Activated naive CD4-positive, alpha-beta T cell treated with anti-CD3 and anti-CD28 coated beads, Interleukin-2, amount 10 ng/mL, durations not matched to agents 7 days and 5 days (primary cell): Measurements from ENCODE around the gene PALD1.
A peak's percentile ranks its signal among the peaks of the same experiment; 100 is the strongest.

Experiments
- CTCF ChIA-PET: fragments of 350-600 bp; sonication (Branson Sonifier 250); formaldehyde crosslinking; loops from one replicate; lab custom pipeline; 2021; ENCODE audit warnings: antibody characterized with exemption; lab: Charles Lee
- DNase-seq: peaks from one replicate; pipeline ENCODE4 v3.0.0-alpha.2; 2020
- H3K27ac Mint-ChIP-seq: one replicate; pipeline ENCODE4 v1.8.0; 2021; ENCODE audit warnings: mild to moderate bottlenecking, moderate library complexity, mixed read lengths
- H3K27me3 Mint-ChIP-seq: one replicate; pipeline ENCODE4 v1.8.0; 2021; ENCODE audit warnings: mild to moderate bottlenecking, mixed read lengths
- H3K36me3 Mint-ChIP-seq: one replicate; pipeline ENCODE4 v1.8.0; 2021; ENCODE audit warnings: mixed read lengths
- H3K4me1 Mint-ChIP-seq: one replicate; pipeline ENCODE4 v1.8.0; 2021; ENCODE audit warnings: mixed read lengths
- H3K4me3 Mint-ChIP-seq: one replicate; pipeline ENCODE4 v1.8.0; 2021; ENCODE audit warnings: mild to moderate bottlenecking, moderate library complexity, mixed read lengths
- H3K9me3 Mint-ChIP-seq: one replicate; pipeline ENCODE4 v1.8.0; 2021; ENCODE audit warnings: mixed read lengths

PALD1 gene

DNA sequence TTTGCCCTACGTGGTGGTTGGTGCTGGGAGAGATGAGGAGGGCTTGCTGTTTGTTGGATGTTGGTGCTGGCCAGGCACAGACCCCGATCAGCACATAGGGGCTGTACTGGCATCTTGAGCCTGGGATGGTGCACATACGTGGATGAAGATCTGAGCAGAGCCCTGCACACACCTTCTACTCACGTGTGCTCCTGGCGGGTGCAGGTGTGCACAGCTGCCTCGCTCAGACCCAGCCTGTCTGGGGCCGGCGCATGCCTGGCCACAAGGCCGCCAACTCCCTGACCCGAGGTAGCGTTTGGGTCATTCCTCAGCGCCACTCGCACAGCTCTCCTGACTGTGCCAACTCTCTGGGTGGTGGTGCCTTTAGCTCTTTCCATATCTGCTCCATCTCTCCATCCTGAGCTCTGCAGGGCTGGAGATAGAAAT, 18.6 kb downstream of the PALD1 start:
- H3K4me1 Mint-ChIP-seq, result peaks cover 22% of the 10 kb centered on the region
- no peak overlapping the region for H3K27ac Mint-ChIP-seq
- peaks cover 37% of the 10 kb centered on the region for H3K27me3 Mint-ChIP-seq
- CTCF ChIA-PET, result no interaction called here
- no peak overlapping the region for H3K4me3 Mint-ChIP-seq
- H3K36me3 Mint-ChIP-seq, result no peaks in the 10 kb centered on the region
- H3K9me3 Mint-ChIP-seq, result no peaks in the 10 kb centered on the region
- DNase-seq, result no peak

DNA sequence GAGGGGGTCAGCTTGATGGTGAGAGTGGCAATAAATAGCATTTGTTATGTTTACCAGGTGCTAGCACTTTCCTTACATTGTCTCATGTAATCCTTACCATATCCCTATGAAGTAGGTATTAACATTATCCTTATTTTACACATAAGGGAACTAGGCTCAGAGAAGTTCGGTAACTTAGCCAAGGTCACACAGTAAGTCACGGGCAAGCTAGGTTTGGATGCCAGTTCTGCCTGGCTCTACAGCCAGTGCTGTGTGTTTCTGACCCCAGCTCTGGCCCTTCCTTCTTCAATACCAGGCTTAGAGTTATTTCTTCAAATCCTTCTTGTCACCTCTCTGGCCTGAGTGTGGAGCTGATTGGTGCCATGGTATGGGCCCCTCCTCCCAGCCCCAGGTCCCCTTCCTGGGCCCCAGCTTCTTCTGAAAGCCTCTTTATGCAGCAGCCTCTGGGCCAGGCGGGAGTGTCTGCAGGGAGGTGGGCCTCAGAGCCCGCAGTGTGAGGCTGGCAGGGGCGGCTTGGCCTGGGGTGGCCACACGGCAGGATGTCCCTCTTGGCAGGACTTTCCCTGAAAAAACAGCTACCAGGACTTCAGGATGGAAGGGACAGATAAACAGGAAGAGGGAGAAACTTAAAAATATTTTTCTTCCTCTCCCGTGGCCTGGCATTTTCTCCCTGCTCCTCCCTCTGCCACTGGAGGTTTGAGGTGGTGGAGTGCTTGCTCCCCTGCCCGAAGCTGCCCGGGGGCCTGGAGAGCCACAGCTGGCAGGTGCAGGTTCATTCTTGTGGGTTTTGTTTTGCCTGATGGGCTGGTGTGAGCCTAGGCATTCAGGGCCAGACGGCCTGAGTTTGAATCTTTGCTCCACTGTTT, 20.6 kb downstream of the PALD1 start:
- DNase-seq, result no peak
- H3K27ac Mint-ChIP-seq, result no peak overlapping the region
- CTCF ChIA-PET, result interaction anchor here (1.1 to 1.2 kb wide), 2 partner anchors 38 to 40 kb away, joined by 4 read pairs; no protein-coding TSS in a partner anchor
- no peaks in the 10 kb centered on the region for H3K9me3 Mint-ChIP-seq
- H3K4me3 Mint-ChIP-seq, result no peak overlapping the region
- no peaks in the 10 kb centered on the region for H3K36me3 Mint-ChIP-seq
- peaks cover 27% of the 10 kb centered on the region for H3K27me3 Mint-ChIP-seq
- H3K4me1 Mint-ChIP-seq, result peaks cover 13% of the 10 kb centered on the region

DNA sequence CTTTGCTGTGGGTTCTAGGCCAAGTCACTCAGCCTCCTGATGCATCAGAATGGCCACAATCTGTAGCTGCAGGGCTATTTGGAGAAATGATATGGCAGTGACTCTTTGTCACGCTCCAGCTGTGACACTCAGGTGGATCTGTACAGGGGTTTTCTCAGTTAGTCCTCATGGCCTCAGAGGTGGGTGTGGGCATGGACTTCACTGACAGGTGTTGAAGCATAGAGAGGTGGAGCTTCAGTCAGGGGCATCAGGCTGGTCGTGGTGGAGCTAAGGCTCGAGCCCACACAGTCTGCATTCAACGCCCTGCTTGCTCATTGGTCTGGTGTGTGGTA, 21.2 kb downstream of the PALD1 start:
- H3K4me1 Mint-ChIP-seq, result peaks cover 7% of the 10 kb centered on the region
- no peaks in the 10 kb centered on the region for H3K36me3 Mint-ChIP-seq
- CTCF ChIA-PET, result interaction anchor here (1.1 to 1.2 kb wide), 2 partner anchors 39 kb away, joined by 4 read pairs; no protein-coding TSS in a partner anchor
- H3K9me3 Mint-ChIP-seq, result no peaks in the 10 kb centered on the region
- no peak for DNase-seq
- H3K4me3 Mint-ChIP-seq, result no peak overlapping the region
- H3K27me3 Mint-ChIP-seq, result peaks cover 23% of the 10 kb centered on the region
- H3K27ac Mint-ChIP-seq, result no peak overlapping the region

DNA sequence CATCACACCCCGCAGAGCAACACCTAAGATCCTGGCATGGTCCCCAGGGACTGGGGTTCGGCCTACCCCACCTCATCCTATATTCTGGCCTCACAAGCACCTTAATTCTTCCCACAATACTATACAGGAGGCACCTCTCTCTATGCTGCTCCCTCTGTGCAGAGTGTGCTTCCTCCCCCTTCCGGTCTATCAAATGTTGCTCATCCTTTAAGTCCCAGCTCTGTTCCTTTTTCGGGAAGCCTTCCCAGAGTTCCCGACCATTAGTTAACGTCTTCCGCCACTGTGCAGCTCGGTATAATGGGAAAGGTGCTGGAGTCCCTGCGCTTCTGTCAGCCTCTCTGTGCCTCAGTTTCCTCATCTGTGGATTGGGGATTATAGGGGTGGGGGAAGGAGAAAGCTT, 21.8 kb downstream of the PALD1 start:
- H3K4me1 Mint-ChIP-seq, result peaks cover 1% of the 10 kb centered on the region
- no peak overlapping the region for H3K4me3 Mint-ChIP-seq
- DNase-seq, result no peak
- no peaks in the 10 kb centered on the region for H3K36me3 Mint-ChIP-seq
- H3K27me3 Mint-ChIP-seq, result peaks cover 23% of the 10 kb centered on the region
- no peak overlapping the region for H3K27ac Mint-ChIP-seq
- H3K9me3 Mint-ChIP-seq, result no peaks in the 10 kb centered on the region
- CTCF ChIA-PET, result interaction anchor here (1.1 to 1.2 kb wide), 2 partner anchors 38 to 39 kb away, joined by 4 read pairs; no protein-coding TSS in a partner anchor

DNA sequence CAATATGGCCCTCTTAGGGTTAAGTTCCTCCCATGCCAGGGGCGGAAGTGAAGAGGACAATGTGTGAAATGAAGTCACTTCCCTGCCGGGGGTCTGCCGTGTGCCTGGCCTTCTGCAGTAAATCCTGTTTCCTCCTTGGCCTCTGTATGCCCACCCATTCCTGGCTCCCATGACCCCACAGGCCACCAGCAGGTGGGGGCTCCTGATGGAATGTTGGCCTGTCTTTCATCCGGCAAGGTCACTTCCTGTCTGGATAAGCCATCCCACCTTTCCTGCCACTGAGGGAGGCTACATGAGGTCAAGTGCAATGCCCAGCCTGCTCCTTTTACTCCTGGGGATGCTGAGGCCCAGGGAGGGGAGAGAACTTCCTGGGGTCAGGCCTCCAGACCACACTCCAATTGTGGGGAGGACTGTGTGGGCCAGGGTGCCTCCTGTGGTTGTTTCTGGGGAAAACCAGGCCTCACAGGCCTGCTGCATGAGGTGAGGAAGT, 22.3 kb downstream of the PALD1 start:
- Mint-ChIP-seq H3K4me1 (no peaks in the 10 kb centered on the region), H3K27me3 (peaks cover 18% of the 10 kb centered on the region), H3K4me3 (no peak overlapping the region), H3K27ac (no peak overlapping the region), H3K36me3 (no peaks in the 10 kb centered on the region), H3K9me3 (no peaks in the 10 kb centered on the region)
- DNase-seq, result no peak
- CTCF ChIA-PET, result no interaction called here

DNA sequence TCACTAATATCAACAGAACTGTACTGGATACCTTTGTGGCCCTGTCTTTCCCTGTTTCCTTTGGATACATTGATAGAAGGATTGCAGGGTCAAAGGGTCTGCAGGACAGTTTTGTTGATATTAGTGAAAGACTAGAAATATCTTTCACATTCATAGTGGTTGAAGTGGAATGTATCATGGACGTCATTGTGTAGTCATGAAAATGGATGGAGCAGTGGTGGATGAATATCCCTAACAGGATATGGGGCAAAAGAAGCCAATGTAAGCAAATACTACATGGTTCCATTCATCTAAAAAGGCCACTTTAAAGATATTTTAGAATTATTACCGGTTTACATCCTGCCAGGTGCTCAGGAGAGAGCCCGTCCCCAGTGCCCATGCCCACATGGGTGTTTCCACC, 23.8 kb downstream of the PALD1 start:
- H3K9me3 Mint-ChIP-seq, result no peaks in the 10 kb centered on the region
- H3K36me3 Mint-ChIP-seq, result no peaks in the 10 kb centered on the region
- no peak overlapping the region for H3K4me3 Mint-ChIP-seq
- no peak overlapping the region for H3K27ac Mint-ChIP-seq
- CTCF ChIA-PET, result no interaction called here
- H3K4me1 Mint-ChIP-seq, result no peaks in the 10 kb centered on the region
- DNase-seq, result no peak
- peaks cover 8% of the 10 kb centered on the region for H3K27me3 Mint-ChIP-seq

DNA sequence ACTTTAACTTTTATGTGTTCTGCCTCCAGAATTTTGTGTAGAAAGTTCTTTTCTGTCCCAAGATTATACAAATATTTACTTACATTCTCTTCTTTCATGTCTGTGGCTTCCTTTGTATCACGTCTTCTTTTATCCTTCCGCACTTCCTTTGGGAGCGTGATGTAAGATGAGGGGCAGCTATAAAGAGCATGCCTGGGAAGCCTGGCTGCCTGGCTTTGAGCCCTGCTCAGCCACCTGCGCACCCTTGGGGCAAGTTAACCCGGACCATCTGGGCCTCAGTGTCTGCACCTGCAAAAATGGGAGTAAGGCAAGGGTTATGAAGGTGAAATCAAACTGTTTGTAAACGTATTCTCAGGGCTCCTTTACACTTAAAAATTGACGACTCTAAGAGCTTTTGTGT, 25.2 kb downstream of the PALD1 start:
- Mint-ChIP-seq H3K4me3 (no peak overlapping the region), H3K4me1 (no peaks in the 10 kb centered on the region), H3K27ac (no peak overlapping the region), H3K27me3 (peaks cover 8% of the 10 kb centered on the region), H3K9me3 (no peaks in the 10 kb centered on the region), H3K36me3 (no peaks in the 10 kb centered on the region)
- no peak for DNase-seq
- CTCF ChIA-PET, result no interaction called here

DNA sequence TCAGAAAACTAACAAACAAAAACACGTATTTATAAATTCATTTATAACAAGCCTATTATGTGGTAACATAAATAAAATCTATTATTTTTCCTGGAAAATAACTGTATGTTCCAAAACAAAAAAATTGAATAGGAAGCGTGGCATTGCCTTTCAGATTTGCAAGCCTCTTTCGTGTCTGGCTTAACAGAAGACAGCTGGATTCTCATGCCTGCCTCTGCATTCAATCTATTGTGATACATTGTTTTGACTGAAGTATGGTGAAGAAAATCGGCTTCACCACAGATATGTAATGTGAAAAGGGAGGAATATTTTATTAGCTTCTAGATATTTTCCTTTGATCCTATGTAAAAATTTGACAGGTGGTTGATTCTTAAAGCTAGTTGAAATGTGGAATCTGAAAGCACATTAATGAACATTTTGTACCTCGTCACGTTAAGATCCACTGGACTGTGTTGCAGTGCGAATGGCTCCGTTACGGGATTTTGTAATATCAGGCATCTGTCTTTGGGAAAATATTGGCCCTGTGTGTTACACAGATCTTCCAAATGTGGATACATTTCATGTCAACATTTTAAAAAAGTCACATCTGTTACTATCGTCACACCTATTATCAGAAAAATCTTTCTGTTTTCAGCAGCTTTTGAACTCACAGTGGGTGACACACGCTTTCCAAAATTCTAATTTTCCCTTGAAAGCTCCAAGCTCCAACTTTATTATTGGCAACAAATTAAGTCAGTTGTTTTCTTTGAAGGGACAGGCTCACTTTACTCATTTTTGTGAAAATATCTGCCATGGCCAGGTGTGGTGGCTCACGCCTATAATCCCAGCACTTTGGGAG, 26.2 kb downstream of the PALD1 start:
- no peaks in the 10 kb centered on the region for H3K4me1 Mint-ChIP-seq
- CTCF ChIA-PET, result interaction anchor here (0.9 kb wide), 1 partner anchor 44 kb away, joined by 3 read pairs; no protein-coding TSS in a partner anchor

DNA sequence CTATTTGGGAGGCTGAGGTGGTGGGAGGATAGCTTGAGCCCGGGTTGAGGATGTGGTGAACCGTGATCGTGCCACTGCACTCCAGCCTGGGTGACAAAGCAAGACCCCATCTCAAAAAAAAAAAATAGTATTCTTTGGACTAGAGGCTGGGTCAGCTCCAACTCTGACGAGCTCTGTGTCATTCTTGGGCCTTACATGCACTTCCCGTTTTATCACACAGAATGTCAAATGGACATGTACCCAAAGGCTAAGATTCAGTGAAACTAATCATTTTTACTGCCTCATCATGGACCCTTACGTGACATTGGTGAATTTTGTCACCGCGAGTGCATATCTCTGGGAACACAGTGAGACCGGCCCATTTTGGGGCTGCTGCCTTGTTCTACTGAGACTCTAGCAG, 27.3 kb downstream of the PALD1 start:
- H3K36me3 Mint-ChIP-seq, result no peaks in the 10 kb centered on the region
- H3K27ac Mint-ChIP-seq, result no peak overlapping the region
- no peak overlapping the region for H3K4me3 Mint-ChIP-seq
- no peaks in the 10 kb centered on the region for H3K9me3 Mint-ChIP-seq
- CTCF ChIA-PET, result no interaction called here
- H3K27me3 Mint-ChIP-seq, result peaks cover 24% of the 10 kb centered on the region
- H3K4me1 Mint-ChIP-seq, result no peaks in the 10 kb centered on the region
- no peak for DNase-seq

More for the DNA sequence above, 26.2 kb downstream of the PALD1 start:
- no peak overlapping the region for H3K27ac Mint-ChIP-seq
- no peaks in the 10 kb centered on the region for H3K9me3 Mint-ChIP-seq
- H3K4me3 Mint-ChIP-seq, result no peak overlapping the region
- H3K27me3 Mint-ChIP-seq, result peaks cover 12% of the 10 kb centered on the region
- H3K36me3 Mint-ChIP-seq, result no peaks in the 10 kb centered on the region
- no peak for DNase-seq

DNA sequence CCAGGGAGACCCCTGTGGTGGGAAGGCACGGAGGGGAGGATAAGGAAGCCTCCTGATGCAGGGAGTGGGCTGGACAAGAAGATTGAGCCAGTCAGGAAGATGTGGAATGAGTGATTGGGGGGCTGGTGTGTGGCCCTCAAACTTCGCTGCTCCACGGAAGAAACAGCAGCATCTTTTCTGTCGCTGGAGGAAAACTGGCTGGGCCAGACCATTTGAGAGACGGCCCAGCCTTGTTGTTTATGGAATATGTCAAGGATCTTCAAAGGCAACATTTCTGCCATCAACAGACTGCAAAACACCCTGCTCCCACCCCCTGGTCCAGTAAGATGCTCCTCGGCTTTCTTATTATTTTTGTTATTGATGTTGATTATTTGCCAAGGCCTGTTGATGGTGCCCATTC, 29.4 kb downstream of the PALD1 start:
- CTCF ChIA-PET, result no interaction called here
- no peaks in the 10 kb centered on the region for H3K4me1 Mint-ChIP-seq

DNA sequence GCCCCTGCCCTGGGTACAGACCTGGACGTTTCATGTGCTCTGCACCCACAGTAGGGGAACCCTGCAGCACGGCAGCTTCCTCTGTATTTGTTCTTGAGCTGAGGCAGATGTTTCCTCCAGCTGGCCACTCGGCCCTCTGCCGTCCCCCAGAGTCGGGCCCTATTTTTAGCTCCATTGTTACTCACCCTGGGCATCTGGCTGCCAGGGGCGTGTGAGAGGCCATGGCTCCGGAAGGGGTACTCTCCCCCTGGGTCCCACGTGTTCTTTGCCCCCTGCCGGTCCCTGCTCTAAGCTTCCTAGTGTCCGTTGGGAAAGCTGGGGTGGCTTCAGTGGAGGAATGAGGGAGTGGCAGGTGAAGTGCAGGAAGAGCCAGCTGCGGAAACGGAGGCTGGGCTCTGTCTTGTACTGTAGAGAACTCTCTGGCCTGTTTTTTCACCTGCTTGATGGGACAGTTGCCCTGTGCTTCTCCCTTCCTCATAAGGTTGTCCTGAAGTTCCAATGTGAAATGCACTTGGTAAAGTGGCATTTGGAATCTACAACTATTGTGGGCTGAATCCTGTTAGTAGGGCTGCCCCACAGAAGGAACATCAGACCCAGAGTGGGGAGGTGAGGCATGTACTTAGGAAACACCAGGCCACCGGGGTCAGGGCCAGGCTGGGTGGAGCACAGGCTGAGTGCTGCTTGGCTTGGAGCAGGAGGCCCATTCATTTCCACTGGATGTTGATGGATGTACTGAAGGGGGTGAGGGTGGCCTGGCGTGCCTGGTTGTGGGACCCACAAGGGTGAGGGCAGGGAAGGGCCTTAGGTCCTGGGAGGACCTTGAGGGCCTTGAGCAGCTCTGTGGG, 30.6 kb downstream of the PALD1 start:
- Mint-ChIP-seq H3K27ac (peak overlapping the region; percentile 7), H3K36me3 (no peaks in the 10 kb centered on the region), H3K4me3 (no peak overlapping the region), H3K9me3 (no peaks in the 10 kb centered on the region), H3K27me3 (peaks cover 28% of the 10 kb centered on the region), H3K4me1 (no peaks in the 10 kb centered on the region)
- DNase-seq, result no peak
- CTCF ChIA-PET, result interaction anchor here (1.3 kb wide), 1 partner anchor 47 kb away, joined by 5 read pairs; no protein-coding TSS in a partner anchor

More for the DNA sequence above, 29.4 kb downstream of the PALD1 start:
- Mint-ChIP-seq H3K4me3 (no peak overlapping the region), H3K27ac (no peak overlapping the region), H3K9me3 (no peaks in the 10 kb centered on the region), H3K36me3 (no peaks in the 10 kb centered on the region), H3K27me3 (peaks cover 26% of the 10 kb centered on the region)
- no peak for DNase-seq

DNA sequence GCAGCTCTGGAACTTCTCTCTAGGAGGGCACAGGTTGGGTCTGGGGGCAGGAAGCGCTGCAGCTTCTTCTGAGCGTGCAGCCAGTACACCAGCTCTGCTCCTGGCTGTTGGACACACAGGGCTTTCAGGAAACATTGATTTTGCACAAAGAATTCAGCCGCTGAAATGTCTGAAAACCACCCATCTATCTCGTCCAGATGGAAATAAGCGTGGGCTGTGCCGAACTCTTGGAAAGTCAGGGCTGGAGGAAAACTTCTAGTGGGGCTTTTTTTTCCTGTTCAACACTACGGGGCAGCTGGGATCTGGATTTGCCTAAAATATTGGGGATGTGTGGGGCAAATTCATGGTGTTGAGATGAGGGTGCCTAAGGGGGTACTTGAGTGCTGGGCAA, 31.2 kb downstream of the PALD1 start:
- no peaks in the 10 kb centered on the region for H3K4me1 Mint-ChIP-seq
- DNase-seq, result no peak
- H3K4me3 Mint-ChIP-seq, result no peak overlapping the region
- CTCF ChIA-PET, result interaction anchor here (1.3 kb wide), 1 partner anchor 48 kb away, joined by 5 read pairs; no protein-coding TSS in a partner anchor
- peaks cover 33% of the 10 kb centered on the region for H3K27me3 Mint-ChIP-seq
- no peaks in the 10 kb centered on the region for H3K36me3 Mint-ChIP-seq
- no peaks in the 10 kb centered on the region for H3K9me3 Mint-ChIP-seq
- H3K27ac Mint-ChIP-seq, result no peak overlapping the region

DNA sequence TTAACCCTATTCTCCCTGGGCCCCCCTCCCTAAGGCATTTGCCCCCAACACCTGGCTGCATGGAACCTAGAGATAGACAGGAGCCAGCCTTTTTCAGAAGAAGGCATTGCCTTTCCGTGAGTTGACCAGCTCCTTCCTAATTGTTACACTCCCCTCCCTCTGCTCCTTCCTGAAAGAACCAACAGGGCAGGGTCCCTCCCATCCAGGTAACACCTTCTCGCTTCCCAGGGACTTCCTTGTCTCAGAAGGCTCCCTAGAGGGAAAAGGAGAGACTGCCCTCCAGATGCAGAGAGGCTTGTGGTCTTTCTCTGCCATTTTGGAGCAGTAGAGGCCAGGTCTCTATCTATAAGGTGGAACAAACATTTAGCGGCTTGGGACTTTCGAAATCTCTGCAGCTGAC, 31.9 kb downstream of the PALD1 start:
- no peaks in the 10 kb centered on the region for H3K4me1 Mint-ChIP-seq
- no peak overlapping the region for H3K27ac Mint-ChIP-seq
- no peak for DNase-seq
- no peak overlapping the region for H3K4me3 Mint-ChIP-seq
- H3K27me3 Mint-ChIP-seq, result peaks cover 39% of the 10 kb centered on the region
- no peaks in the 10 kb centered on the region for H3K9me3 Mint-ChIP-seq
- H3K36me3 Mint-ChIP-seq, result no peaks in the 10 kb centered on the region
- CTCF ChIA-PET, result interaction anchor here (1.3 kb wide), 1 partner anchor 49 kb away, joined by 5 read pairs; no protein-coding TSS in a partner anchor
